Measurements from ENCODE around the gene GRB7.
A peak's percentile ranks its signal among the peaks of the same experiment; 100 is the strongest.
"Not testable (repeated sequence)": the region's sequence is repeated elsewhere in the genome, so short reads cannot be mapped to it uniquely, and the experiment has no call there.

GRB7 gene
- long read RNA-seq, donor 1, partial matches to known transcripts: 0 of 4 reads
- long read RNA-seq, donor 1, other reads (novel, unspliced or antisense): 0 of 4 reads
- long read RNA-seq, donor 2, partial matches to known transcripts: 0 of 1 reads
- long read RNA-seq, donor 2, other reads (novel, unspliced or antisense): 0 of 1 reads
- long read RNA-seq, donor 3, partial matches to known transcripts: 0 of 6 reads
- long read RNA-seq, donor 3, other reads (novel, unspliced or antisense): 0 of 6 reads
- long read RNA-seq, donor 4, transcript GRB7-201 (15 exons, 2,243 nt): major isoform, 8 of 25 reads
- long read RNA-seq, donor 4, partial matches to known transcripts: 13 of 25 reads
- long read RNA-seq, donor 4, other reads (novel, unspliced or antisense): 0 of 25 reads
- long read RNA-seq, donor 5, transcript GRB7-201 (15 exons, 2,243 nt): major isoform, 5 of 7 reads
- long read RNA-seq, donor 5, partial matches to known transcripts: 0 of 7 reads
- long read RNA-seq, donor 5, other reads (novel, unspliced or antisense): 0 of 7 reads
- long read RNA-seq, donor 6, transcript GRB7-201 (15 exons, 2,243 nt): major isoform, 5 of 41 reads
- long read RNA-seq, donor 6, partial matches to known transcripts: 33 of 41 reads
- long read RNA-seq, donor 6, other reads (novel, unspliced or antisense): 0 of 41 reads
- long read RNA-seq, donor 7: 0 reads
- long read RNA-seq, donor 8, transcript GRB7-201 (15 exons, 2,243 nt): major isoform, 5 of 21 reads
- long read RNA-seq, donor 8, partial matches to known transcripts: 15 of 21 reads
- long read RNA-seq, donor 8, other reads (novel, unspliced or antisense): 0 of 21 reads

- peak; percentile 82 for DNase-seq
Observed at GRCh38 chr17:39737760-39738567, at the start of gene GRB7. TSS of gene GRB7 (plus strand) at chr17:39737938. CDS start at chr17:39742302, 4,364 bp downstream.

DNA sequence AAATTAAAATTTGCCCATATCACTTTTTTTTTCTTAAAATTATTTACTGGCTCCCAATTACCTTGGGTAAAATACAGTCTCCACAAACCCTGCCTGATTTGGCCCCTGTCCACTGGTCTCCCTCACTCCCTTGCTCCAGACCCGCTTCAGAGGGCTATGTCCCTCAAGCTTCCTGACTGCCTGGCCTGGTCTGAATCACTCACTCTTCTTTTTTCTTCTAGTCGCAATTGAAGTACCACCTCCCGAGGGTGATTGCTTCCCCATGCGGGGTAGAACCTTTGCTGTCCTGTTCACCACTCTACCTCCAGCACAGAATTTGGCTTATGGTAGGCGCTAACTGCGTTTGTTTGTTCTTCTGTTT lies 49.3 kb upstream of the GRB7 start:
- no peak for DNase-seq

DNA sequence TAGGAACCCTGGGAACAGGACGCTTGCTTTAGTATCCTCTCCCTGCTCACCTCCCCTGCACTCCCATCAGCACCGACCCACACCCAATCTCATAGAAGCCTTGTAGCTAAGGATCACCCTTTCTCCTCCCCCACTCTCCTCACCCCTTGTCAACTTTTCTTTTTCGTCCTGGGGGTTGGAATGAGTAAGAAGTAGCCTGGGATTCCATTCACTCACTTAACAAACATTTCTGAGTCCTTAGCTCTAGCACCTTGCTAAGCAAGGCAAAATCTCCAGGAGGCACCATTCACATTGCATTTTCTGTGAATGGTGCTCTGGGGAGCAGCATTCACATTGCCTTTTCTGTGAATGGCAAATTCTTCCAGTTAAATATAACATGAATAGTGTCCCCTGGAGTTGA lies 48.8 kb upstream of the GRB7 start:
- DNase-seq: no peak

DNA sequence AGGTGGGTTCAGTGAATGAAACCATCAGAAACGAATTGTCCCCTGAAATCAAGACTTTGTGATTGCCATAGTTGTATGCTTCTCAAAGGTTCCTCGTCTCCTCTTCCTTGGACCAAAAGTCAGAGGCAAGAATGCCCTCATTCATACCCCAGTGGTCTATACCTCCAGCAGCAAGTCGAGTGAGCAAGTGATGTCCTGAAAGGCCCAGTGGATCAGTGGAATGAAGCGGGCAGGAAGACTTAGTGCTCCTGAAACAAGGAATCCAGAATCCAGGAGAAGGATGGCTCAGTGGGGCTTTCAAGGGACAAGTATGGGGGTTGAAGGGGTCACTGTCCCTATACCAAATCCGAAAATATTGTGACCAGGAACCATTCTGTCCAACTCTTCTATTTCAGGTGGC lies 43.1 kb upstream of the GRB7 start:
- no peak for DNase-seq

GRCh38 chr17:39695089-39695474 lies 42.7 kb upstream of the GRB7 start:
- DNase-seq: no peak

DNA sequence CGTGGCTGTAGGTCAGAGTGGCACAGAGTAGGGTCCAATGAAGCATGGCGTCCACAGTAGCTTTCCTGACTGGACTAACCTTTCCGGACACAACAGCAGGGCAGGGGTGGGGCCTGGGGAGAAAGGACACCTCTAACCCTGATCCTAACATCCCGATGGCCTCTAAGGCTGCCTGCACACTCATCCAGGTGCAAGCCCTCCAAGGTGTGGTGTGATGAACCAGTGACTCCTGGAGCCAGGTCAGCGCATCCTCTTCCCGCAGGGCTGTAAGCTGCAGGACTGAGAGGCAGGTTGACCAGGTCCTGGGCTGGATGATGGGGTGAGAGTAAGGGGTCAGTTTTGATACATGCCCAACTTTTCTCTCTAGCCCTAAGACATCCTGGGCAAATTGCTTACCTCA lies 41.0 kb upstream of the GRB7 start:
- no peak for DNase-seq

DNA sequence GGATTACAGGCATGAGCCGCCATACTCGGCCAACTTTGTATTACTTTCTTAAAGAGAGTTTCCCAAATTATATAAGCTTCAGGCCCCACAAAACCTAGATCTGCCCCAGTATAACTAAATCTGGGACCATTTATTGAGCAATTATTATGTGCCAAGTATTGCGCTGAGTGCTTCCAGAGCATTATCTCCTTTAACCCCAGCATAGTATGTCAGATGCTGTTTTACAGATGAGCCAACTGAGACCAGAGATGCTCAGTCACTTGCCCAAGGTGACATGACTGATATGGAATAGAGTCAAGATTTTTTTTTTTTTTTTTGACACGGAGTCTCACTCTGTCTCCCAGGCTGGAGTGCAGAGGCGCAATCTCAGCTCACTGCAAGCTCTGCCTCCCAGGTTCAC lies 39.8 kb upstream of the GRB7 start:
- DNase-seq: no peak

GRCh38 chr17:39699157-39699817 lies 38.5 kb upstream of the GRB7 start:
- not testable (repeated sequence) for DNase-seq

DNA sequence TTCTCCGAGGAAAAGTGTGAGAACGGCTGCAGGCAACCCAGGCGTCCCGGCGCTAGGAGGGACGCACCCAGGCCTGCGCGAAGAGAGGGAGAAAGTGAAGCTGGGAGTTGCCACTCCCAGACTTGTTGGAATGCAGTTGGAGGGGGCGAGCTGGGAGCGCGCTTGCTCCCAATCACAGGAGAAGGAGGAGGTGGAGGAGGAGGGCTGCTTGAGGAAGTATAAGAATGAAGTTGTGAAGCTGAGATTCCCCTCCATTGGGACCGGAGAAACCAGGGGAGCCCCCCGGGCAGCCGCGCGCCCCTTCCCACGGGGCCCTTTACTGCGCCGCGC lies 38.0 kb upstream of the GRB7 start, which contains the start of gene ERBB2:
Gene ERBB2 (plus strand): TSS at position 247 of the 330 bp plus-strand sequence. CDS start 175 bp downstream, outside the sequence.
- peak; percentile 74 for DNase-seq

DNA sequence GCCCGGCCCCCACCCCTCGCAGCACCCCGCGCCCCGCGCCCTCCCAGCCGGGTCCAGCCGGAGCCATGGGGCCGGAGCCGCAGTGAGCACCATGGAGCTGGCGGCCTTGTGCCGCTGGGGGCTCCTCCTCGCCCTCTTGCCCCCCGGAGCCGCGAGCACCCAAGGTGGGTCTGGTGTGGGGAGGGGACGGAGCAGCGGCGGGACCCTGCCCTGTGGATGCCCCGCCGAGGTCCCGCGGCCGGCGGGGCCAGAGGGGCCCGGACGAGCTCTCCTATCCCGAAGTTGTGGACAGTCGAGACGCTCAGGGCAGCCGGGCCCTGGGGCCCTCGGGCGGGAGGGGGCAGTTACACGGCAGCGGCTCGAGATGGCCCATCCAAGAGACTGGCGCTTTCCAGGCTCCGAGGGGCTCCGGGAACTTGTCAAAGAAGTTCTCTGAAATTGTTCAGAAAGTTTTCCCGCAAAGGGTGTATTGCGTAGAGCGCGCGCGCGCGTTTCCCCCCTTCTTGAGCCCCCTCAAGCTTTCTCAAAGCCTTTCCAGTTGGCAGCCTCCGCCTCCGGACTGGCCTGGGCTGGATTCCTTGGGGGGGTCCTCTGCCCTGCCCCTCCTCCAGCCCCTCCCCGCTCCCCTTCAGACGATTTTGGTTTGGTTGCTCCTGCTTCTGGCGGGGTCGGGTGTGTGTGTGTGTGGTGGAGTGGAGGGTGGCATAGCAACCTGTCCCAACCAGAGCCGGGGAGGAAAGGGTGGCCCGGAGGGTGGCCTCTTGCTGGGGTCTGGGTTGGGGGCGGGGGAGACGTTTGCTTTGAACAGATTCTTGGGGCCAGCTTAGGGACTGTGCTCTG lies 37.4 kb upstream of the GRB7 start:
- DNase-seq: peak; percentile 85

- DNase-seq: no peak
Observed at GRCh38 chr17:39701012-39701783, 36.5 kb upstream of the GRB7 start.

DNA sequence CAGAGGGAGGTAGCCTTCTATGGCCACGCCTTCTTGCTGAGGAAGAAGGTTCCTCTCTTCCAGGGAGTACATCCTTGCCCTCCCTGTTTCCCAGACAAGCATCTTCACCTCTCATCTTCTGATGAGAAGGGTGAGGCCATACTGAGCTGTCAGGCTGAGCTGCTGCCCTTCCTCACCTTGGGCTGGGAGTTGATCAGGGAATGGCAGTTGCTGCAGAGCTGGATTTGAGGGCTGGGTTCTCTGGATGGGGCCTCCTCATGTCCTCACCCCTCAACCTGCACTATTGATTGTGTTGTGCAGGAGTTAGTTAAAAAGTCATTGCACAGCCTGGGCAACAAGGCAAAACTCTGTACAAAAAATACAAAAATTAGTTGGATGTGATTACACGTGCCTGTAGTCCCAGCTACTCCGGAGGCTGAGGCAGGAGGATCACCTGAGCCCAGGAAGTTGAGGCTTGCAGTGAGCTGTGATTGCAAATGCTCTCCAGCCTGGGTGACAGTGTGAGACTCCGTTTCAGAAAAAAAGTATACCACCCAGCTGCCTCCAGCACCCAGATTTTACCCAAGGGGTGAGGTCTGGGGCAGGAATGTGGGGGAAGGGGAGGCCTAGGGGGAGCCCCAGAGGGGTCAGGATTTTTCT lies 35.8 kb upstream of the GRB7 start:
- no peak for DNase-seq

- DNase-seq: no peak
Observed at GRCh38 chr17:39702901-39703893, 34.5 kb upstream of the GRB7 start.

- no peak for DNase-seq
Observed at GRCh38 chr17:39703913-39704312, 33.8 kb upstream of the GRB7 start.

- no peak for DNase-seq
Observed at GRCh38 chr17:39704821-39705551, 32.8 kb upstream of the GRB7 start.

GRCh38 chr17:39705786-39706348 lies 31.9 kb upstream of the GRB7 start:
- no peak for DNase-seq

- no peak for DNase-seq
Observed at GRCh38 chr17:39706383-39706782, 31.4 kb upstream of the GRB7 start.

- no peak for DNase-seq
Observed at GRCh38 chr17:39706921-39707337, 30.8 kb upstream of the GRB7 start.
